IMR-90 (cell line): ENCODE measurements around the gene UBASH3A. TPM values are rescaled to one million over a fixed set of nuclear protein-coding genes. Genes with fewer than 3 reads are reported as not detected.

Source experiments
- ATAC-seq: fragments of 200-7000 bp; cut with Tn5 transposase; 2 replicates; pipeline ENCODE4 v1.9.1; 2020; ENCODE audit warnings: low read depth, mild to moderate bottlenecking, moderate library complexity
- BruUV-seq: library from RNA; stranded (reverse); fragments of 400-500 nt; replicated peaks from 2 replicates; lab custom pipeline; 2021; lab: Mats Ljungman, UMichigan
- CTCF ChIA-PET: fragments of 300-600 bp; formaldehyde crosslinking; extraction: SDS; loops from one replicate; lab custom pipeline; 2021; ENCODE audit warnings: antibody characterized with exemption; lab: Yijun Ruan, JAX
- POLR2A ChIA-PET: fragments of 300-600 bp; sonication (Branson Sonifier 250); formaldehyde crosslinking; loops from one replicate; lab custom pipeline; 2022; ENCODE audit warnings: antibody characterized with exemption; ENCODE audit not compliant: unreplicated experiment; lab: Charles Lee
- DNase-seq: peaks from one replicate; pipeline ENCODE4 v3.0.0; 2013
- H2AFZ ChIP-seq: replicated peaks from 2 replicates; pipeline ENCODE3; 2013; ENCODE audit warnings: low read length, mild to moderate bottlenecking; ENCODE audit not compliant: poor library complexity
- H2AK5ac ChIP-seq: 2 replicates; pipeline ENCODE4 v1.6.1; 2013; ENCODE audit warnings: low read depth, low read length, inconsistent platforms
- H2AK9ac ChIP-seq: replicated peaks from 2 replicates; pipeline ENCODE3; 2013; ENCODE audit warnings: mild to moderate bottlenecking, low read depth, low read length, moderate library complexity; ENCODE audit not compliant: poor library complexity
- H2BK120ac ChIP-seq: 2 replicates; pipeline ENCODE4 v1.6.1; 2013; ENCODE audit warnings: low read depth, low read length, inconsistent platforms
- H2BK15ac ChIP-seq: 3 replicates; pipeline ENCODE4 v1.6.1; 2013; ENCODE audit warnings: low read depth, low read length, inconsistent platforms
- H2BK20ac ChIP-seq: 2 replicates; pipeline ENCODE4 v1.6.1; 2013; ENCODE audit warnings: low read depth, mild to moderate bottlenecking, inconsistent platforms, low read length, moderate library complexity
- H2BK5ac ChIP-seq: 2 replicates; pipeline ENCODE4 v1.6.1; 2013; ENCODE audit warnings: mild to moderate bottlenecking, low read depth, low read length, inconsistent platforms; ENCODE audit not compliant: poor library complexity, severe bottlenecking
- H3K14ac ChIP-seq: replicated peaks from 2 replicates; pipeline ENCODE4 v1.6.1; 2013; ENCODE audit warnings: low read depth, low read length, inconsistent platforms
- H3K18ac ChIP-seq: 2 replicates; pipeline ENCODE4 v1.6.1; 2013; ENCODE audit warnings: low read depth, low read length, control low read depth
- H3K23ac ChIP-seq: 2 replicates; pipeline ENCODE4 v1.6.1; 2013; ENCODE audit warnings: low read depth, low read length, inconsistent platforms
- H3K27ac ChIP-seq: 2 replicates; pipeline ENCODE4 v1.5.1; 2013; ENCODE audit warnings: mild to moderate bottlenecking, control low read depth, low read length; ENCODE audit not compliant: insufficient read depth
- H3K27me3 ChIP-seq: 2 replicates; pipeline ENCODE4 v1.6.1; 2013; ENCODE audit warnings: low read length; ENCODE audit not compliant: control insufficient read depth, insufficient read depth
- H3K36me3 ChIP-seq: 2 replicates; pipeline ENCODE4 v1.6.1; 2013; ENCODE audit warnings: low read length, mixed read lengths; ENCODE audit not compliant: control insufficient read depth, insufficient read depth
- H3K4ac ChIP-seq: 2 replicates; pipeline ENCODE4 v1.6.1; 2013; ENCODE audit warnings: low read depth, low read length, inconsistent platforms
- H3K4me1 ChIP-seq: 2 replicates; pipeline ENCODE4 v1.6.1; 2013; ENCODE audit warnings: low read length, mixed read lengths; ENCODE audit not compliant: control insufficient read depth, insufficient read depth
- H3K4me2 ChIP-seq: 2 replicates; pipeline ENCODE4 v1.6.1; 2013; ENCODE audit warnings: low read depth, mild to moderate bottlenecking, control low read depth, low read length, moderate library complexity
- H3K4me3 ChIP-seq: 2 replicates; pipeline ENCODE4 v1.5.1; 2013; ENCODE audit warnings: low read depth, mild to moderate bottlenecking, control low read depth, low read length, moderate library complexity; ENCODE audit not compliant: insufficient read depth
- H3K56ac ChIP-seq: 2 replicates; pipeline ENCODE4 v1.6.1; 2013; ENCODE audit warnings: low read length, inconsistent platforms; ENCODE audit not compliant: insufficient read depth; ENCODE audit errors: extremely low read depth
- H3K79me1 ChIP-seq, 2 experiments: 2 replicates each; pipeline ENCODE4 v1.6.1; 2013; ENCODE audit warnings: low read length in 2 of 2, inconsistent platforms in 1 of 2, low read depth in 1 of 2
- H3K9ac ChIP-seq: 2 replicates; pipeline ENCODE4 v1.6.1; 2013; ENCODE audit warnings: low read depth, low read length, control low read depth
- H3K9me1 ChIP-seq: 2 replicates; pipeline ENCODE4 v1.6.1; 2013; ENCODE audit warnings: low read length, inconsistent platforms; ENCODE audit not compliant: insufficient read depth
- H3K9me3 ChIP-seq: 2 replicates; pipeline ENCODE4 v1.6.1; 2013; ENCODE audit warnings: low read length; ENCODE audit not compliant: control insufficient read depth, insufficient read depth
- H4K20me1 ChIP-seq: 2 replicates; pipeline ENCODE4 v1.6.1; 2013; ENCODE audit warnings: low read length, inconsistent platforms; ENCODE audit not compliant: insufficient read depth
- H4K5ac ChIP-seq: 2 replicates; pipeline ENCODE4 v1.6.1; 2013; ENCODE audit warnings: mild to moderate bottlenecking, low read depth, low read length, control low read depth
- H4K8ac ChIP-seq, 2 experiments: 2 replicates each; pipeline ENCODE4 v1.6.1; 2013; ENCODE audit warnings: low read depth in 2 of 2, low read length in 2 of 2, control low read depth in 1 of 2, inconsistent platforms in 1 of 2
- H4K91ac ChIP-seq: 2 replicates; pipeline ENCODE4 v1.6.1; 2013; ENCODE audit warnings: low read depth, low read length, inconsistent platforms; ENCODE audit not compliant: insufficient read depth
- BHLHE40 ChIP-seq: fragments of 150-350 bp; IDR thresholded peaks from 2 replicates; pipeline ENCODE4 v1.6.1; 2016; ENCODE audit warnings: mild to moderate bottlenecking, low read depth, low read length
- CHD1 ChIP-seq: IDR thresholded peaks from 2 replicates; pipeline ENCODE4 v1.6.1; 2012; ENCODE audit warnings: low read depth, low read length, improper control_type of control experiment
- CTCF ChIP-seq: conservative IDR thresholded peaks from 2 replicates; pipeline ENCODE4 v1.5.1; 2012; ENCODE audit warnings: mild to moderate bottlenecking, low read depth, low read length, improper control_type of control experiment
- ELK1 ChIP-seq: fragments of 150-350 bp; IDR thresholded peaks from 2 replicates; pipeline ENCODE4 v1.6.1; 2016; ENCODE audit warnings: low read depth, mild to moderate bottlenecking, low read length, moderate library complexity, borderline replicate concordance
- FOS ChIP-seq: fragments of 150-350 bp; IDR thresholded peaks from 2 replicates; pipeline ENCODE4 v1.6.1; 2016; ENCODE audit warnings: low read depth, low read length
- MAZ ChIP-seq: IDR thresholded peaks from 2 replicates; pipeline ENCODE4 v1.6.1; 2012; ENCODE audit warnings: low read depth, mild to moderate bottlenecking, low read length, improper control_type of control experiment, moderate library complexity, borderline replicate concordance
- MXI1 ChIP-seq: IDR thresholded peaks from 2 replicates; pipeline ENCODE4 v1.6.1; 2012; ENCODE audit warnings: low read depth, mild to moderate bottlenecking, low read length, moderate library complexity, borderline replicate concordance
- POLR2A ChIP-seq: IDR thresholded peaks from 2 replicates; pipeline ENCODE4 v1.6.1; 2012; ENCODE audit warnings: mild to moderate bottlenecking, low read depth, low read length
- RAD21 ChIP-seq: IDR thresholded peaks from 2 replicates; pipeline ENCODE4 v1.6.1; 2012; ENCODE audit warnings: low read length, improper control_type of control experiment
- RCOR1 ChIP-seq: IDR thresholded peaks from 2 replicates; pipeline ENCODE4 v1.6.1; 2012; ENCODE audit warnings: mild to moderate bottlenecking, low read length, improper control_type of control experiment; ENCODE audit not compliant: insufficient replicate concordance
- USF2 ChIP-seq: fragments of 150-350 bp; IDR thresholded peaks from 2 replicates; pipeline ENCODE4 v1.6.1; 2017; ENCODE audit warnings: mild to moderate bottlenecking, antibody characterized with exemption, low read length, low read depth
- WGBS, 2 experiments: methylation state at CpG; one replicate each; pipeline versions ENCODE4 v1.1.5 to v1.1.7; 2013; ENCODE audit warnings: missing lambda C conversion rate in 2 of 2; ENCODE audit not compliant: insufficient read length in 1 of 2; ENCODE audit errors: extremely low coverage in 2 of 2; 5-methylcytosine and 5-hydroxymethylcytosine counted together
- dilution Hi-C: fragments of 300-500 bp; cut with HindIII; formaldehyde crosslinking; loops from one replicate; pipeline ENCODE4 v1.14.3; 2018; ENCODE audit warnings: low sequenced_read_pairs; ENCODE audit not compliant: unreplicated experiment
- in situ Hi-C: fragments of 300-500 bp; cut with MboI; formaldehyde crosslinking; loops from 3 replicates; pipeline ENCODE4 v1.14.3; 2019; ENCODE audit warnings: low sequenced_read_pairs, inconsistent platforms, mixed read lengths
- intact Hi-C: fragments of 100-400 bp; cut with micrococcal nuclease; formaldehyde crosslinking; loops from 2 replicates; pipeline ENCODE4 v1.10.0; 2022
- polyA plus RNA-seq, 3 experiments: library from polyadenylated mRNA; depleted of rRNA; stranded (reverse); fragments of >200 nt; gene quantifications; 2 replicates each; pipeline ENCODE4 v1.2.3, GENCODE V29; 2012; ENCODE audit warnings: low replicate concordance in 1 of 3
- total RNA-seq: library from RNA; depleted of rRNA; stranded (reverse); fragments of >200 nt; gene quantifications from 2 replicates; pipeline ENCODE4 v1.2.3, GENCODE V29; 2012

UBASH3A gene
- total and polyA plus RNA-seq, 2 of the 4 experiments (the other 2 are of a cell fraction): not detected

- no peak for TF ChIP-seq ELK1
Measured at GRCh38 chr21:42439284-42440186, 35.8 kb downstream of the UBASH3A start (continued).

GRCh38 chr21:42440187-42440792 is 36.6 kb downstream of the UBASH3A start:
- no peak overlapping the region for H4K8ac ChIP-seq
- BruUV-seq: no TSS peak
- no peak overlapping the region for H3K4me2 ChIP-seq
- no peak for DNase-seq
- ChIA-PET POLR2A (no interaction called here), CTCF (no interaction called here)
- H4K5ac ChIP-seq: no peak overlapping the region
- no peaks in the 10 kb centered on the region for H3K36me3 ChIP-seq
- no peak overlapping the region for H2BK20ac ChIP-seq
- no peak overlapping the region for H2AK9ac ChIP-seq
- no peak overlapping the region for H3K9ac ChIP-seq
- no peak overlapping the region for H2BK15ac ChIP-seq
- H4K20me1 ChIP-seq: no peaks in the 10 kb centered on the region
- ATAC-seq: no peak
- H3K9me1 ChIP-seq: no peaks in the 10 kb centered on the region
- H3K27me3 ChIP-seq: no peaks in the 10 kb centered on the region; the same call in 1 of the 2 replicates
- H3K23ac ChIP-seq: no peak overlapping the region
- H3K4me3 ChIP-seq: no peak overlapping the region
- no peak overlapping the region for H2AFZ ChIP-seq
- H3K9me3 ChIP-seq: no peaks in the 10 kb centered on the region; the same call in 1 of the 2 replicates
- H3K14ac ChIP-seq: no peak overlapping the region
- in situ Hi-C loops: no loop called here
- H3K56ac ChIP-seq: no peak overlapping the region
- no peak overlapping the region for H3K18ac ChIP-seq
- no peak overlapping the region for H4K91ac ChIP-seq
- no peaks in the 10 kb centered on the region for H3K4me1 ChIP-seq
- dilution Hi-C loops: no loop called here
- no peak overlapping the region for H2AK5ac ChIP-seq
- H3K79me1 ChIP-seq: no peaks in the 10 kb centered on the region
- no peak overlapping the region for H3K4ac ChIP-seq
- no peak overlapping the region for H2BK5ac ChIP-seq
- no peak overlapping the region for H3K27ac ChIP-seq
- 62% methylated on average over 3 of the region's 12 CpGs; no CpG with 5 or more reads in 1 of the 2 experiments for WGBS, 2 experiments
- intact Hi-C loops: no loop called here
- no peak overlapping the region for H2BK120ac ChIP-seq
- TF ChIP-seq RCOR1 (no peak), CTCF (no peak), FOS (no peak), RAD21 (no peak), BHLHE40 (no peak), MXI1 (no peak), POLR2A (no peak), USF2 (no peak), MAZ (no peak), CHD1 (no peak)
